Aorta (tissue), 4 donors: ENCODE measurements around the gene TAGLN3. TPM values are rescaled to one million over a fixed set of nuclear protein-coding genes. Genes with fewer than 3 reads are reported as not detected.

ENCODE experiments used
- polyA plus RNA-seq, 2 donors: library from polyadenylated mRNA; stranded (reverse); fragments of 200-250 nt; gene quantifications; one replicate each; pipeline ENCODE4 v1.2.3, GENCODE V29; 2013
- total RNA-seq, 2 donors: library from RNA; stranded (reverse); fragmentation: NEBNext Ultra II Directional; extraction: Animal tissue kit (Norgen Biotek cat#: 25700); gene quantifications; one replicate each; pipeline ENCODE4 v1.2.1, GENCODE V29; 2021
- donor health status: healthy with polysubstance abuse.
- donor health status: Bipolar disorder and iron deficiency.
- donor health status: DM: no; HTN: no; CAD: no.
- donor health status: DM: yes; HTN: yes; CAD: no.

Gene TAGLN3
- total and polyA plus RNA-seq, 4 donors = not detected

Other genes starting within 250 kb of the TAGLN3 start
- gene PHLDB2, start 139.7 kb upstream of the TAGLN3 start, total RNA-seq = 100 to 1,000 TPM; 166 to 175 TPM
- 10 to 100 TPM; 25.9 to 58.4 TPM for gene PHLDB2, start 139.7 kb upstream of the TAGLN3 start, polyA plus RNA-seq
- gene ABHD10, start 19.9 kb upstream of the TAGLN3 start, total RNA-seq = 10 to 100 TPM; 14.1 to 21.6 TPM
- gene ABHD10, start 19.9 kb upstream of the TAGLN3 start, polyA plus RNA-seq = 10 to 100 TPM in 1 of 2 donors, 1 to 10 TPM in 1; 8.6 to 11.7 TPM
- not detected for gene TMPRSS7, start 35.8 kb downstream of the TAGLN3 start, total RNA-seq
- gene TMPRSS7, start 35.8 kb downstream of the TAGLN3 start, polyA plus RNA-seq = not detected
- 10 to 100 TPM in 1 of 2 donors, 1 to 10 TPM in 1; 9.1 to 16.8 TPM for gene C3orf52, start 87.5 kb downstream of the TAGLN3 start, total RNA-seq
- gene C3orf52, start 87.5 kb downstream of the TAGLN3 start, polyA plus RNA-seq = 1 to 10 TPM in 1 of 2 donors, under 1 TPM in 1; 0.88 to 1.3 TPM
- gene GCSAM, start 134.3 kb downstream of the TAGLN3 start, total RNA-seq = under 1 TPM in 1 of 2 donors, not detected in 1; 0.51 TPM
- gene GCSAM, start 134.3 kb downstream of the TAGLN3 start, polyA plus RNA-seq = under 1 TPM in 1 of 2 donors, not detected in 1; 0.10 TPM